Choroid plexus epithelial cell (primary cell): ENCODE measurements around the gene FSTL4.

Experiments
- DNase-seq: peaks from one replicate; pipeline ENCODE4 v3.0.0-alpha.2; 2010; ENCODE audit warnings: low read depth
- H3K4me3 ChIP-seq: 2 replicates; pipeline ENCODE4 v1.5.1; 2011; ENCODE audit warnings: low read depth, mild to moderate bottlenecking, control low read depth, low read length, moderate library complexity
- CTCF ChIP-seq: conservative IDR thresholded peaks from 2 replicates; pipeline ENCODE4 v1.5.1; 2011; ENCODE audit warnings: low read depth, mild to moderate bottlenecking, control low read depth, inconsistent platforms, low read length, moderate library complexity

FSTL4 gene

DNA sequence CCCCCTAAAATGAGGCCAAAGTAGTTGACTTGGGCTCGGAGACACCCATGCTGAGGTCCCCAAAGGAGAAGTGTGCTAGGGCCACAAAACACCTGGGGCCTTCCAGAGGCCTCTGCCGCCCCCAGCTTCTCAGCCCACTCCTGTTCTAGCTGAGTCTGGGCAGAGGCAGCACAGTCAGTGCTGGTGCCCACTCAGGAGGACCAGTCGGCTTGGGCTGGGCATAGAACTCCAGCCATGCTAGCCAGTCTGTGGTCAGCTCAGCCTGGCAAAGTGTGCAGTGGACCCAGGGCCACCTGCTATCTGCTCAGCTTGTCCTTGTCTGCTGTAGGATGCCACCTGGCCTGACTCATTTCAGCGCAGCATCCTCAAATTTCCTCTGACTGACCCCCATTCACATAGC, 254.6 kb downstream of the FSTL4 start:
- H3K4me3 ChIP-seq = no peak overlapping the region
- TF ChIP-seq CTCF = no peak
- no peak for DNase-seq

DNA sequence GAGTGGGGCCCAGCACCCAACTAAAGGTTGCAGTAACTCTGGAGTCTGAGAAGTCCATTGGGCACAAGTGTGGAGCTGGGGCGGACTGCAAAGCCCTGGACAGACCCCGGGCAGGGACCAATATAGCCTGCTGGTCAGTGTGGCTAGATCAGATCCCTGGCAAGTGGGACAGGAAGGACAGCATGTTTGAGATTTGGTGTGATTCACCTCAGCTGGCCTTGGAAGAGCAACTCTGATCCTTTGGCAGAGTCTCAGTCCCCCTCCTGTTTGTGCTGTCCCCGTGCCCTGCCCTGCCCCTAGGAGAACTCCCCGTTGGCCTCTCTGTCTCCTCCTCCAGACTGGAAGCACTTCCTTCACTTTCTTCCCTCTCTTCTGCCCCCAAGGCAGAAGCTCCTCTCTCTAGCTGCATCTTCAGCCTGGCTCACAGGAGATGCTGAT, 255.3 kb downstream of the FSTL4 start:
- TF ChIP-seq CTCF = no peak
- no peak overlapping the region for H3K4me3 ChIP-seq
- no peak for DNase-seq

DNA sequence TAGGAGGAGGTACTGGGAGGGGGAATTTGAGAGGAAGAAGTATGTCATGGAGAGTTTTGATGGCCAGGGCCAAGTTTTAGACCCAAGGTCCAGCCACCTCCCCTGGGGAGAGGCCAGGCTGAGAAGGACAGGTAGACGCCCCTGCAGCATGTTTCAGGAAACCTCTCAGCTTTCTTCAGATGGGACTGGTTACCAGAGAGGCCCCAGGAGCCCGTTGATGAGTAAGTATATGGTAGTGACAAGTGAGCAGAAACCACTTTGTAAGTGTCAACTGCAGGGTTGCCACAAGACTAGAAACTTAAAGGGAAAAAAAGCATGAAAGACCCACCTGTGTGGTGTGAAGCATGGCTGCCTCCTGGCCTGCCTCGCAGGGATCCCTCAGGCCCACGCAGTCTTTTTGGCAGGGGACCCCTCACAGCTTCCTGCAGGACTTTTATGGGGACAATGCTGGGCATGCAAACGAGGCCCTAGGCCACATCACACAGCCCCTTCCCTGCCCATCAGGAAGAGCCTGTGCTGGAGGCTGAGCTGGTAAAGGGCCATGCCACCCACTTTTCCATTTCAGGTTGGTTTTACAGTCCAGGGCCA, 255.9 kb downstream of the FSTL4 start:
- TF ChIP-seq CTCF = no peak
- no peak for DNase-seq
- H3K4me3 ChIP-seq = no peak overlapping the region

GRCh38 chr5:133354323-133355185, 257.8 kb downstream of the FSTL4 start:
- no peak overlapping the region for H3K4me3 ChIP-seq
- TF ChIP-seq CTCF = no peak
- no peak for DNase-seq

GRCh38 chr5:133353741-133354140, 258.6 kb downstream of the FSTL4 start:
- H3K4me3 ChIP-seq = no peak overlapping the region
- peak; percentile 26 for DNase-seq
- TF ChIP-seq CTCF = peak; percentile 18

GRCh38 chr5:133348406-133348805, 263.9 kb downstream of the FSTL4 start:
- no peak overlapping the region for H3K4me3 ChIP-seq
- DNase-seq = no peak
- no peak for TF ChIP-seq CTCF

DNA sequence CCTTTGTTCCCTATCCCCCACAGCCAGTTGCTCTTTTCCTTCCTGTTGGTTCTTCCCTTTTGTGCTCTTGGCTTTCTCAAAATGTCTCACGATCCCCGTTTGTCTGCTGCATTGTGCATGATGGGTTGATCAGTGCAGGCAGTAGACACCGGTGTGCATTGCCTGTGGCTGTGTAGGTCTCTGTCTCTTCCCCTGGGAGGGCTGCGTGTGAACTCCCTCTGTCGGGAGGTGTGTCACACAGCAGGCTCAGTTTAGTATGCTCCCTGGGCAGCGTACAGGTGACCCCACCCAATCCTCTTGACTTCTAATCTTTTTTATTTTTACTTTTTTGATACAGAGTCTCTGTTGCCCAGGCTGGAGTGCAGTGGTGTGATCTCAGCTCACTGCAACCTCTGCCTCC, 265.3 kb downstream of the FSTL4 start:
- no peak for DNase-seq
- no peak overlapping the region for H3K4me3 ChIP-seq
- no peak for TF ChIP-seq CTCF
